GM18519 (cell line): ENCODE data around the gene NOP14.
"Not testable (repeated sequence)": the region's sequence is repeated elsewhere in the genome, so short reads cannot be mapped to it uniquely, and the experiment has no call there.

ENCODE experiments used
- ATAC-seq: cut with Tn5 transposase; IDR thresholded peaks from one replicate; pipeline ENCODE4 v1.9.1; 2021; ENCODE audit warnings: mild to moderate bottlenecking, moderate library complexity; ENCODE audit not compliant: unreplicated experiment, low FRiP score

The NOP14 gene

DNA sequence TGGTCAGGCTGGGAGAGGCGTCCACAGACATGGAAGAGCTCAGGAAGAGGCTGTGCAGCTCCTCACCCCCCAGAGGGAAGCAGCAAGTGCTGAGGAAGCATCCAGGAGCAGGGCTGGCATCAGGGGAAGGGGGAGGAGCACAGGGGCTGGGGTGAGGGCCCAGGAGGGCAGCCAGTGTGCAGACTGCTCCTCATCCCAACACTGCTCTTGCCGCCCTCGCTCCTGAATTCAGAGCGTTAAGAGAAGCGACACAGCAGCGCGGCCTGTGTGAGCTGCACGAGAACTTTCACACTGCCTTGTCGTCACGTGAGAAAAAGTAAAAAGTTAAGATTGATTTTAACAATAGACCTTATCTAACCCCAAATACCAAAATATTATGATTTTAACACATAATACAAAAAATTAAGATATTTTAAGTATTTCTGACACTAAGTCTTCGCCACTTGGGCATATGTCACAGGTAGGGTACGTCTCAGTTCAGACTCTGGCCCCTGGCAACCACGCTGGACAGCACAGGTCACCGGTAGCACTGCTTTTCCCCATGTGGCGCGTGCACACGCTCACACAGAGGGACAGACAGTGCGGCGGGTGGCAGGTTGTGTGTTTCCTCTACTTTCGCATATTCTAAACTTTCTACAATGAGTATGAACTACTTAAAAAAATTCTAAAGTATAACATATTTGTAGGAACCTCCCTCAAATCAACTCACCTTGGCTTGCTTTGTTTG, 19.7 kb downstream of the NOP14 start:
- no peak for ATAC-seq

DNA sequence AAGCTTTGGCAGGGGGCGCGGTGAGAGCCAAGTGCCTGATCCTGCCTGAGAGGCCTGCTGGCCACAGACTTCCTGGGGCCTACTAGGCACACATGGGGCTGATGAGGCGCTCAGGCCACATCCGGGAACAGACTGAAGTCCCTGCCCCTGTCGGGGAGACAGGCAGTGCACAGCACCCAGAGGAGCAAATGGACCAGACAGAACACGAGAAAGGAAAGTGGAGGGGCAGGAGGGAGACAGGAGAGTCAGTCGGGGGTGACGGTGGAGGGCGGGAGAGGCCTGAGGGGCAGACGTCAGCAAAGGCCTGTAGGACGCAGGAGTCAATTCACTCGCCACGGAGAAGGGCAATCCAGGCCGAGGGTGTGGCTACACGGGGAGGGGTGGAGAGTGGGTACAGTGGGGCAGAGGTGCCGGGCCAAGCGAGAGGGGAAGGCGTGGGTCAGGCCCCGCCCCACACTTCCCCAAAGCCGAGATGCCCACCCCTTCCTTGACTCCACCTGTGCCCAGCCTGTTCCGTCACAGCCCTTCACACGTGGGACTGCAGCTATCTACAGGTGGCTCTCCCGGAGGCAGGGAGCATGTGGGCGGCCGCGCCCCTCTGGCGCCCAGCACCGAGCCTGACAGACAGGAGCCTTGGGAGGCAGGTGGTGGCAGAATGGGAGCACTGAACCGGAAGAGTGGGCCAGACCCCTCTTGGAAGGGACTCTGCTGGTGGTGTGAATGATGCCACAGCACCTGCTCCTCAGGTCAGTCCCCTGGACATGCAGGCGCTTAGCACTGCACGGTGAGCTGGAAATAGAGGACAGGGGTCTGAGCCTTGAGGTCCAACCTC, 20.5 kb downstream of the NOP14 start:
- ATAC-seq = no peak

DNA sequence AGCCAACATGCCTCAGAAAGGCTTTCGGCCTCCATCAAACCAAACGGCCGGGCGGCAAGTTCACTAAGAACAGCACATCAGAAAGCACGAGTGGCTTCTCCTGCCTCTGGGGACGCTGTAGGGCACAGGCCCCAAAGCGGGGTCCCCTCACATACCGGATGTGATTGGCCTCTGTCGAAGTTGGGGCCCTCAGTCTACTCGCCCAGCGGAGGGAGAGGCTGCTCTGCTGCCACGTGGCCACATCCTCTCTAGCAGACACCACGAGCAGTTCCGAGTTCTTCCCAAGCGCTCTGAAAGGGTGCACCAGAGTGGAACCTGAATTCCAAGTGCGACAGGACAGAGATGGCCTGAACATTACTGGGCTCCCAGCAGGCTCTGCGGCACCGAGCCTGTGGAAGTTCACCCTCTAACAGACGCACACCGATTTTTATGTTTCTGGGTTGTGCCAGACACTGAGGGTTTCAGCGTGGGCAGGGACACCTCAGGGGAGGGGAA, 21.1 kb downstream of the NOP14 start:
- no peak for ATAC-seq

DNA sequence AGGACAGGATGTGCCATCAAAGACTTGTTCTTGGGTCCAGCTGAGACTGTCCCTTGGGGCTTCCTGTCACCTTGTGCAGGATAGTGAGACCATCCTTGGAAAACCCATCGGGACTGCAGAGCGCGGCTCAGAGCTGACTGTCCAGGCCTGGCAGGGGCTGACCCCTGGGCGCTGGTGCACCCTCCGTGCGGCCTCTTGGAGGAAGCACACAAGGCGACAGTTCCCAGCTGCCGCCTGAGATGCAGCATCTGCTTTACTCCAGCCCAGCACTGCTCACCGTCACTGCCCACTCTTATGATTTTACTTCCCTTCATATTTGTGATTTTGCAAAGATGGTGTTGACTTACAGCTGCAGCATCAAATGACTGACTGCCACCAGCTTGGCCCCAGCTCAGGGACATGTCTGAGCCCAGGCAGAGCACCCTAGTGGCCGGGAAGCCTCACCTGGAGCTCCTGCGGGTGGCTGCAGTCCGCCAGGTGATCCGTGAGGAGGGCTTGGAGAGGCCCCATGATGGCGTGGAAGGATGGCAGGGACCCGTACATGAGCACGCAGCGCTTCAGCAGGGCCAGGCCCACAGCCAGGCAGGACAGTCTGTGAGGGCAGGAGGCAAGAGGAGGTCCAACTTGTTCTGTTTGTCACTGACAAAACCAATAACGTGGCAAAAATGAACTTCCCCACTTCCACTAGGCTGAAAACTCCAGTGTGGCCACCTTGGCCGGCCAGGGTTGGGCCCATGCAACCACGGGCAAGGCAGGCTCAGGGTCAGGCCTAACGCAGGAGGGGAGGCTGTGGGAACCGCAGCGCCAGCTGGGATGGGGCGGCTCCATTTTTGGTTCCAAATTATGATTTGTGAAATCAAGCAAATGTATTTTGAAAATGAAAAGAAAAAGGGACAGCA, 21.8 kb downstream of the NOP14 start:
- ATAC-seq = no peak

DNA sequence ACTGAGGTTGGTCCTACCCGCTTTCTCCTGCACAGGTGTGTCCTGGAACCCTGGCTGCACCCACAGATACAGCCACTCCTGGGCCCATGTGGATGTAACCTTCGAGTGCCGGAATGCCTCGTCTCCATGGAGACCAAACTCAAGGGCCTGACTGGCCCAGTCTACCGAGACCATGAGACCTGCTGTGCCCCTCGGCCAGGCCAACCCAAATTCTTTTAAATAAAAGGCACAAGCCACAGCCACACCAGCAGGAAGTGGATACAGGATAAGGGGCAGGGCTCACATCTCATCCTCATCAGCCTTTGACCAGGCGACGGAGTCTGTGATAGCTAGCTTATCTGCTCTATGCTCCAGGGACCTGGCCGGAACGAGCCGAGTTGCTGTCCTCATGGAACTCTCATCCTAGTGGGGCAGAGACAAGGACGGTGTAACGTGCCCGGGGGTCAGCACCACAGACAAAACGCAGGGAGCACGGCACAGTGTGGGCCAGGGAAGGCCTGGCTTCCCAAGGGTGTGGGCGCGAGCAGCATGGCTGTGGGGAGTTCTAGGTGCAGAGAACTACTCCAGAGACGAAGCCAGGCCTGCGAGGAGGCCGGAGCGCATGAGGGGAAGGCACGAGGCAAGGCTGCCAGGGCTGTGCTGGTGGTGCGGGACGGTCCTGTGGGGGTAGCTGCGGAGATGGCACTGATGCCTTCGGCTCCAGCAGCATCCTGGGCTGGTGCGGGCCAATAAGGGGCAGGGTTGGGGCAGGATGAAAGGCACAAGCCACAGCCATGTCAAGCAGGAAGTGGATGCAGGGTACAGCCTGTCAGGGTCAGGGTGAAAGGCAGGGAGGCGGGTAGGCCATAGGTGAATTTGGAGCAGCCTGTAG, 22.7 kb downstream of the NOP14 start:
- ATAC-seq = no peak

DNA sequence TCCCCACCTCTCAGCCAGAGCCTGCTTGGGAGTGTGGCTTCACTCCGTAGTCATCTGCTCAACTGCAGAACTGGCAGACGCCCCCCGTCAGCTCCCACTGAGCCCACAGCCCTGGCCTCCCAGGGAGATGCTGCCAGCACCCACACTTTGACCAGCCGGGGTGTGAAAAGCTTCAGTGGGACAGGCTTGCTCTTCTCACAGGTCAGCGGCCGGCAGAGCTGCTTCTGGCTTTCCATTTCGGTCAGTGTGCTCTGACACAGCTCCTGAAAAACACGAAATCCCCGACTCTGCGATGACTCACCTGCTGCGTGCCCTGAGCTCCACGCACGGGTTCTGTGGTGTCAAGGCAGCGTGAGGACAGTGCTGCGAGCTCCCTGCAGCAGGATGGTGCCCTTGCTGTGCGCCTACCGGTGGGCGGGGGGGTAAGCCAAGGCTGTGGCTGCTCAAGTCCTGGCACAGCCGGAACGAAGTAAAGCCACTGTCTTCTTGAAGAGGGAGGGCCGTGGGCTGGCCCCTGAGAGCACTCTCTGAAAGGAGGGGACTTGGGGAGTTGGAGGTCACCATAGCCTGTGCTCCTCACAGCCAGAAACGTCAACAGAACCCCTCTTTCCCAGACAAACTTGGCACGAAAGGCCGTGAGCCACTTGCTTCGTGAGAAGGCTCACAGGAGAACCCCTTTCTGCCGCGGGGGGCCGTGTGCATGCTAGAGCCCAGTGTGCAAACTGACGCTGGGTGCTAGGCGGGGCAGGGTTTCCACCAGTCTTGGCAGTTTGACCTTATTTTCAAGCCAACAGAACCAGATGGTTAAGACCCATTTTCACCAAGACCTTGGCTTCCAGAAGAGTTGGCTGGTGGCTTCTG, 23.6 kb downstream of the NOP14 start:
- no peak for ATAC-seq

DNA sequence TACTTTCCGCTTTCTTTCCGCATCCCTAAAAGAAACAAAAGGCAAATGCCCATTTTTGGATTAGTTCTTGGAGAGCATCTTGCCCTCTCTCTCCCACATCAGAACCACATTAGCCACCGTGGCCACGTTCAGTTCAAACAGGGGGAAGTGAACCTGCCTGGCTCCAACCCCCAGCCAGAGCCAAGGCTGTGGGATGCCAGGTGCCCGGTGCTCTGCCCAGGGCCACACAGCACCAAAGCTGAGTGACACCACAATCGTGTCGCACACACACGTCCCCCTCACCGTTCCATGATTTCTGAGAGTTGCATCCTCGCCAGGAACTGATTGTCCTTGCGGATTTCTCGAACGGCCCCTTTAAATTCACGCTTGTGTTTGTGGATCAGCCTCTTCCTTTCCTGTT, 24.3 kb downstream of the NOP14 start:
- ATAC-seq = no peak

DNA sequence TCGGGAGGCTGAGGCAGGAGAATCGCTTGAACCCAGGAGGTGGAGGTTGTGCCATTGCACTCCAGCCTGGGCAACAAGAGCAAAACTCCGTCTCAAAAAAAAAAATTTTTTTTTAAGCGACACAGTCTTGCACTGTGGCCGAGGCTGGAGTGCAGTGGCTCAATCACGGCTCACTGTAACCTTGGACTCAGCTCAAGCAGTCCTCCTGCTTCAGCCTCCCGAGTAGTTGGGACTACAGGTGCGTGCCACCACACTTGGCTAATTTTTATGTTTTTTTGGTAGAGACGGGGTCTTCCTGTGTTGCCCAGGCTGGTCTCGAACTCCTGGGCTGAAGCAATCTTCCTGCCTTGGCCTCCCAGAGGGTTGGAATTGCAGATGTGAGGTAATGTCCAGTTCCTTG, 24.8 kb downstream of the NOP14 start:
- not testable (repeated sequence) for ATAC-seq

DNA sequence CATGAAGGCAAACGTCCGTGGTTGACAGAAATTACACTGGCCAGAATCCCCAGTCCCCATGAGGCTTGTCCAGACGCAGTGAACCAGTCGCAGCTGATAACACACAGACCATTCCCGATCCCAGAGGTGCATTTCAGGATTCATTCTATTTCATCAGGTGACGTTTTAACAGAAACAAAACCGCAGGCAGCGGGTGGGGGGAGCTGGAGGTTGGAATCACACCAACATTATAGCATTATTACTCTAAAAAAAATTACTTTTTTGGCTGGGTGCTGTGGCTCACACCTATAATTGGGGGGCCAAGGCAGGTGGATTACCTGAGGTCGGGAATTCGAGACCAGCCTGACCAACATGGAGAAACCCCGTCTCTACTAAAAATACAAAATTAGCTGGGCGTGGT, 25.2 kb downstream of the NOP14 start:
- no peak for ATAC-seq

DNA sequence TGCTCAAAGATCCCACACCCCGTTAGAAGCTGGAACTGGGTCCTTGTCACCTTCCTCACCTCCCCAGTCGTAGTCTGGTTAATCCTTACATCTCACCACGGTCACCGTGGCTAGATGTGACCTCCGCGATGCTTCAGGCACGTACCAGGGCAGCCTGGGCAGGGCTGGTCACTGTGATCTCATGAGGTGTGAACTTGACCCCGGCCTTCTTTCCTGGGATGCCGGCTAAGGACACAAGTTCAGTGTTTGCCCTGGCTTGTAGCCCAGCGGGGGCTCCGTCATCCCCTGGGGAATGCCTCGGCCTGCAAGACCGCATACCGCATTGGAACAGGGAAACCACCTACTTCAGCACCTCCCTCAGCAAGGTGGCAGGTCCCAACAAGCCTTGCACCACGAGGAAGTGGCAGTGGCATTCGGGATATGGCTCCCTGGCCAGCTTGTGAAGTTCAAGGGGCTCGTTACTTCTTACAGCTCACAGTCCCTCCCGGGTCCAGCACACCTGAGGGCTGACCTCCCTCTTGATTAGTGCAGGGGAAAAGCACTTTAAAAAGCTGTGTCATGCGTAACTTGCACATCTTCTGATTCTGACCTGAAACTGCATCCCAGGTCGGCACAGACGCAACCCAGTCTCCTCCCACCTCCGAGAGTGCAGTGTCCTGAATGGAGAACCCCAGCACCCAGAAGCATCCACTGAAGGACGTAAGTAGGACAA, 25.9 kb downstream of the NOP14 start:
- no peak for ATAC-seq

DNA sequence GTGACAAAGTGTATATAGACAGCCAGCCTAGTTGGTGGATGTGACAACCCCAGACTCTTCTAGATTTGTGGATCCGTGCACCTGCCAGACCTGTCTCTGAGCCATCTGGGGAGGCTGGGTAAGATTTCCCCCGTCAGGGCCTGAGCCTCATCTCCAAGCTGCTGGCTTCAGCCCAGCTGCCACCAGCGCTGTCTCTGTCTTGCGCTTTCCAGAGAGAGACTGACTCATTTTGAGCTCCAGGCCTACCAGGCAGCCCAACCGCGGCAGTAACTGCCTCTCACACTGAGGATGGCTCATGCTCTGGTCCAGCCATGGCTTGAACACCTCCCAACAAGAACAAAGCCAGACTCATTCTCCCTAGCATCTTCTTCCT, 26.4 kb downstream of the NOP14 start:
- ATAC-seq = no peak

DNA sequence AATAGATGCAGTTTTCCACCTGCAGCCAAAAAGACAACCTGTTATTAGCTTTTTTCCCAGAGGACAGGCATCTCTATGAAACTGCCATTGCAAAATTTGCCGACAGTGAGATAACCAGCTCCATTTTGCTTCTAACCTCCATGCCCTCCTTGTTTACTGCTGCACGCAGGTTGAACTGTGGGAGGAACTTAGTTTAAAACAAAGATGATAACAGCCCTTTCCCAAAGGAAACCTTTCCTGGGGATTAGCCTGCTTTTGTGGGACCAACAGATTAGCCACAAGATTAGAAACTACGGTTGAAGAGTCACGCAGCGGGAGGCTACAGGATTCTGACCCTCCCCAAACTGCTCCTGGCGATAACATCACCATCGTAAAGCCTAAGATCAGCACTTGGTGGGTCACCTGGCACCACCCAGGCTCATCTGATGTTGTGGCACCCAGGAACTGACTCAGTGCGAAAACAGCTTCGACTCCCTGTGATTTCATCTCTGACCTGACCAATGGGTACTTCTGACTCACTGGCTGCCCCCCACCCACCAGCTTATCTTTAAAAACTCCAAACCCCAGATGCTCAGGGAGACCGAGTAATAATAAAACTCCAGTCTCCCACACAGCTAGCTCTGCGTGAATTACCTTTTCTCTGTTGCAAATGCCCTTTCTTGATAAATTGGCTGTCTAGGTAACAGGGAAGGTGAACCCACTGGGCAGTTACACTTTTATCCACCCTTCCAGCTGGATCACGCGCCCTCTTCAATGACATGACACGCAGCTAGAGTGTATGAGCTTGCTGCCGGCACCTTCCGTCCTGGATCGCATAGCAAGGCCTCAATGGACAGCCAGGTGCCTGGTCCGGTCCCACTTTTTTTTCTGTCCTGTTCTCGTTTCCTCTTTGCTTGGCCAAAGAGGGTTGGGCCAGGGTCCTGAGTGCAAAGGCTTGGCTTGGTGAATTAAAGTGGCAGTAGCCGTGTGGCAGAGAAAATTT, 27.2 kb downstream of the NOP14 start:
- no peak for ATAC-seq

DNA sequence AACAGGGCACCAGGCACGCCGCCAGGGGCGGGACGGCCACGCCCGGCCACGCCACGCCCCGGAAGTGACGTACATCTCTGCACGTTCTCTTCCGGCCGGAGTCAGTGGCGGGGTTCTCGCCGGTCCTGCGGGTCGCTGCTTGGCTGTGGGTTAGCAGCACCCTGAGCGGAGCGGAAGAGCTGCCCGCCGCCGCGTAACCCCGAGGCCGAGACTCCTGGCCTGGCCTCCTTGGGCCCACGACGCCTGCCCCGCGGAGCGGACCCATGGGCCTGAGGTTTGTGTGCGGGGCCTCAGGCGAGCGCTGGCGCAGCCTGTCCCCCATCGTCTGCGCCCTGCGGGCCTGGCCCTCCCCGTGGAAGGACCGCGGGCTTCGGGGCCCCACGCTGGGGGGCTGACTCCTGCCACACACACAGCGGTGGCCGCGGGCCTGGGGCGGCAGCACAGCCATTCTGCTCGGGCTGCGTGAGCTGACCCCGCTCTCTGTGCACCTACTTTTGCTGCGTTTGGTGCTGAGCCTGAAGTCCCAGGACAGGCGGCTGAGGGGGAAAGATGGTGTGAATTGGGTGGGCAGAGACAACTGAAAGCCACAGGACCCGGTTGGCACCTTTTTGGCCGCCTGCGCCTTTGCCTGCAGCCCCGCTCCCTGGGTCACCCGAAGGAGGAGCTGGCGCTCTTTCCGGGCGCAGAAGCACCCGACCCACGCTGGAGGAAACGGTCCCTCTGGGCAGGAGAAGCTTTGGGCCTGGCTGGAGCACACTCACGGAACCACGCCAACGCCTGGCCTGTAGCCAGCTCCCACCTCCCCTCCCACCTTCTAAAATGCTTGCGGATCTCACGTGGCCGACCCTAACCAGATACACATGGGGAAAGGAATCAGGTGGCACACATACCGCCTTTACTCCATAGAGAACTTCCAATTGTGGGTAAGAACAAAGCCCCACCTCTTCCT, 28.1 kb downstream of the NOP14 start:
- ATAC-seq = peak; percentile 35

DNA sequence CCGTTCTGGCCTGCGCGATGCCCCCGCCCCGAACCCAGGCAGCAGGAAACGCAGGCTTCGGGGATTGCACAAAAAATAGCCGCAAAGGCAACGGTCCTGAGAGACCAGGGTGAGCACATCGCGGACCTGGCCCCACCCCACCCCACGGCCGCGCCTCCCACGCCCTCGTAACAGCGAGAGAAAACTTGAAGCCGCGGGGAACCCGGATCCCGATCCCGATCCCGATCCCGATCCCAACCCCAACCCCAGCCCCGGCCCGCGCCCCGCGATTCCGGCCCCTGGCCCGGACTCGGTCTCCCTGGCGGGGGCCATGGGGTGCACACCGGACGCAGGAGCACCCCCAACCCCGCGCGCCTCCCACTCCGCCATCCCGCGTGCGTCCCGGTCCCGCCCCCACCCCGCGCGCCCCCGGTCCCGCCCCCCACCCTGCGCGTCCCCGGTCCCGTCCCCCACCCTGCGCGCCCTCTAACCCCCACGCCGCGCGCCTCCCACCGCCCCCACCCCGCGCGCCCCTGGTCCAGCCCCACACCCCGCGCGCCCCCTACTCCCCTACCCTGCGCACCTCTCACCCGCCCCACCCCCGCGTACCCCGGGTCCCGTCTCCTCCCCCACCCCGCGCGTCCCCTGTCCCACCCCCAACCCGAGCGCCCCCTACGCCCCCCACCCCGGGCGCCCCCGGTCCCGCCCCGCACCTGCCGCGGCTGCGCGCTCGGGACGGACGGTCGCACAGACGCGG, 29.0 kb downstream of the NOP14 start:
- no peak for ATAC-seq

DNA sequence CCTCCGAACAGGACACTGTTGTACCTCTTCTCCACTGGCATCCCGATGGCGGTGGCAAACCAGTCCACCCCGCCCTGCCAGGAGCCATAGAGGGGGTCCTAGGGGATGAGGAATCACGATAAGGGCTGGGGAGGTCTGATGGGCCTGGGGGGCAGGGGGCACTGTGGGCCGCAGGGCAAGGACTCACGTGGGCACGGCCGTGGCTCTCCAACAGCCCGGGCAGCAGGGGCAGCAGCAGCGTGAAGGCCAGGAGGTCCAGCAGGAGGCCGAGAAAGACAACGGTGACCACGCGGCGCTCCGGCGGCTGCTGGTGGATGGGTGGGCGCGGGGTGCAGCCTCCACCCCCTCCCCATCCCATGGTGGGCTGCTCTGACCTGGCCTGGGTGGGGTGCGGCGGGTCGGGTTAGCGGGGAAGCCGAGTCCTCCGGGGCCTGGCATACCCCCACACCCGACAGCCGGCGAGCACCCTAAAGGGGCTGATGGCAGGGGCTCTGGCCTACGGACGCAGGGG, 29.6 kb downstream of the NOP14 start:
- ATAC-seq = no peak
